MM.1S (cell line): ENCODE results near the gene CC2D2A.

ENCODE experiments used
- DNase-seq: peaks from one replicate; pipeline ENCODE4 v3.0.0-alpha.2; 2015
- H2AFZ ChIP-seq: fragments of 300-600 bp; sonication (generic); 2 replicates; pipeline ENCODE4 v1.6.0; 2016; ENCODE audit warnings: antibody characterized with exemption, low read length
- H3F3A ChIP-seq: fragments of 300-600 bp; sonication (generic); 2 replicates; pipeline ENCODE4 v1.6.1; 2016; ENCODE audit warnings: mild to moderate bottlenecking, antibody characterized with exemption, low read length, moderate library complexity, mixed read lengths; ENCODE audit not compliant: insufficient read depth
- H3K27ac ChIP-seq: fragments of 300-600 bp; sonication (generic); 2 replicates; pipeline ENCODE4 v1.5.1; 2016; ENCODE audit warnings: mild to moderate bottlenecking, low read length
- H3K27me3 ChIP-seq: fragments of 300-600 bp; sonication (generic); replicated peaks from 2 replicates; pipeline ENCODE4 v1.6.0; 2016; ENCODE audit warnings: low read length; ENCODE audit not compliant: insufficient read depth
- H3K36me3 ChIP-seq: fragments of 300-600 bp; sonication (generic); replicated peaks from 2 replicates; pipeline ENCODE4 v1.6.1; 2016; ENCODE audit warnings: mild to moderate bottlenecking, low read length, mixed read lengths; ENCODE audit not compliant: insufficient read depth
- H3K4me1 ChIP-seq: fragments of 300-600 bp; sonication (generic); 2 replicates; pipeline ENCODE4 v1.6.1; 2016; ENCODE audit warnings: low read length, mixed read lengths
- H3K4me2 ChIP-seq: fragments of 300-600 bp; sonication (generic); 2 replicates; pipeline ENCODE4 v1.6.0; 2016; ENCODE audit warnings: low read depth, low read length
- H3K4me3 ChIP-seq: fragments of 300-600 bp; sonication (generic); 2 replicates; pipeline ENCODE4 v1.5.1; 2016; ENCODE audit warnings: low read length, mixed read lengths
- H3K79me2 ChIP-seq: fragments of 300-600 bp; sonication (generic); 2 replicates; pipeline ENCODE4 v1.6.1; 2016; ENCODE audit warnings: mixed run types, low read length, mixed read lengths
- H3K9ac ChIP-seq: fragments of 300-600 bp; sonication (generic); 2 replicates; pipeline ENCODE4 v1.6.1; 2016; ENCODE audit warnings: low read length, mixed read lengths
- H3K9me2 ChIP-seq: fragments of 300-600 bp; sonication (generic); replicated peaks from 2 replicates; pipeline ENCODE4 v1.6.1; 2016; ENCODE audit warnings: mild to moderate bottlenecking, low read length, mixed read lengths; ENCODE audit not compliant: insufficient read depth
- H3K9me3 ChIP-seq: fragments of 300-600 bp; sonication (generic); replicated peaks from 2 replicates; pipeline ENCODE4 v1.6.1; 2016; ENCODE audit warnings: mild to moderate bottlenecking, low read length, mixed read lengths; ENCODE audit not compliant: insufficient read depth
- H4K20me1 ChIP-seq: fragments of 300-600 bp; sonication (generic); 2 replicates; pipeline ENCODE4 v1.6.1; 2016; ENCODE audit warnings: mild to moderate bottlenecking, low read length, moderate library complexity, mixed read lengths; ENCODE audit not compliant: insufficient read depth
- CTCF ChIP-seq: fragments of 300-600 bp; sonication (generic); IDR thresholded peaks from 2 replicates; pipeline ENCODE4 v1.5.1; 2016; ENCODE audit warnings: antibody characterized with exemption, low read length, mixed read lengths
- EZH2 ChIP-seq: fragments of 300-600 bp; sonication (generic); optimal IDR thresholded peaks from 2 replicates; pipeline ENCODE3; 2017; ENCODE audit warnings: low read depth, mild to moderate bottlenecking, antibody characterized with exemption, low read length, mixed read lengths
- EZH2phosphoT487 ChIP-seq: fragments of 300-600 bp; sonication (generic); IDR thresholded peaks from 2 replicates; pipeline ENCODE4 v1.6.1; 2018; ENCODE audit warnings: antibody characterized with exemption, low read length

CC2D2A gene

GRCh38 chr4:15587649-15588048 lies 118.0 kb downstream of the CC2D2A start:
- no peak overlapping the region for H3K4me3 ChIP-seq
- no peaks in the 10 kb centered on the region for H3K36me3 ChIP-seq
- H3K27me3 ChIP-seq: no peaks in the 10 kb centered on the region
- no peak overlapping the region for H3K9ac ChIP-seq
- no peaks in the 10 kb centered on the region for H3K79me2 ChIP-seq
- H3K9me3 ChIP-seq: no peaks in the 10 kb centered on the region
- H3K4me1 ChIP-seq: no peaks in the 10 kb centered on the region
- H3K4me2 ChIP-seq: no peak overlapping the region
- H4K20me1 ChIP-seq: no peaks in the 10 kb centered on the region
- no peaks in the 10 kb centered on the region for H3F3A ChIP-seq
- no peaks in the 10 kb centered on the region for H3K9me2 ChIP-seq
- no peak overlapping the region for H2AFZ ChIP-seq
- no peak overlapping the region for H3K27ac ChIP-seq
- TF ChIP-seq EZH2: no peak
- TF ChIP-seq CTCF: no peak
- TF ChIP-seq EZH2phosphoT487: no peak
- DNase-seq: no peak

DNA sequence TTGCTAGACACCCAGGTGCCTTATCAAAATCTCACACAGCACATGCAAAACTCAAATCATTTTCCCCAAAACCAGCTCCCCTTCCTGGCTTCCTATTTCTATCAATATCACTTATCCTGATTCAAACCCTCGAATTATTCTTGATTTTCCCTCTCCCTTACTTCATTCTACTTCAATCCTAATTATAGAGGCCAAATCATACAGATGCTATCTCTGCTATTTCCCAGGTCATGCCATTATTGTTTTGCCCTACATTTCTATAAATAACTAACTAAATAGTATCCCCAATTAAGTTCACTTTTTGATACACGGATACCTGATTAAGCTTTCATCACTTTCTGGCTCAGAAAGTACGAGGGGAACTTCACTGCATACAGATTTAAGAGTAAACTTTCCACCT lies 123.1 kb downstream of the CC2D2A start:
- no peak overlapping the region for H3K9ac ChIP-seq
- no peak for TF ChIP-seq CTCF
- TF ChIP-seq EZH2phosphoT487: no peak
- no peak for TF ChIP-seq EZH2
- H3K79me2 ChIP-seq: no peaks in the 10 kb centered on the region
- H3K4me2 ChIP-seq: no peak overlapping the region
- no peak overlapping the region for H2AFZ ChIP-seq
- no peaks in the 10 kb centered on the region for H3F3A ChIP-seq
- H3K27me3 ChIP-seq: no peaks in the 10 kb centered on the region
- no peaks in the 10 kb centered on the region for H3K9me2 ChIP-seq
- no peaks in the 10 kb centered on the region for H3K4me1 ChIP-seq
- H4K20me1 ChIP-seq: no peaks in the 10 kb centered on the region
- H3K36me3 ChIP-seq: no peaks in the 10 kb centered on the region
- DNase-seq: no peak
- H3K4me3 ChIP-seq: no peak overlapping the region
- no peak overlapping the region for H3K27ac ChIP-seq
- no peaks in the 10 kb centered on the region for H3K9me3 ChIP-seq

GRCh38 chr4:15598644-15599043 lies 129.0 kb downstream of the CC2D2A start:
- Histone ChIP-seq H2AFZ (no peak overlapping the region), H3K27ac (no peak overlapping the region), H3K9me2 (no peaks in the 10 kb centered on the region), H3K9me3 (no peaks in the 10 kb centered on the region), H3K4me2 (no peak overlapping the region), H3K9ac (no peak overlapping the region), H3K4me1 (no peaks in the 10 kb centered on the region), H3K79me2 (no peaks in the 10 kb centered on the region), H3K27me3 (no peaks in the 10 kb centered on the region), H4K20me1 (no peaks in the 10 kb centered on the region), H3K36me3 (no peaks in the 10 kb centered on the region), H3F3A (no peaks in the 10 kb centered on the region), H3K4me3 (no peak overlapping the region)
- no peak for DNase-seq
- TF ChIP-seq CTCF: no peak

DNA sequence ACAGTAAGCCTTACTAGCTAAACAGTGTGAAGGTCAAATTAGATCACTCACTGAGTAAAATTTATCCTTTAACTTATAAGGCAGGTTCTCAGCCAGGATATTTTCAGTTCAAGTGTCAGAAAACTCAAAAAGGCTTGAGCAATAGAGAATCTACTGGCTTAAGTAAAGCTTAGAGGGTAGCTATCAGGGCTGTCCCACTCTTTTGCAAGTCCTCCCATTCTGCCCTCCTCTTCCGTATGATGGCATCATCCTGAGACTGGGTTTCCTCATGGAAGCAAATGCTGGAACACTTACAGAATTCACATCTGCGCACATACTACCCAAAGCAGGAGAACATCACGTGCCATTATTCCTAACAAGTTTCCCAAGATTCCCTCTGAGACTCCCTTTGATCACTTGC lies 130.5 kb downstream of the CC2D2A start:
- H3F3A ChIP-seq: no peaks in the 10 kb centered on the region
- no peaks in the 10 kb centered on the region for H4K20me1 ChIP-seq
- TF ChIP-seq EZH2phosphoT487 (no peak), CTCF (no peak), EZH2 (no peak)

More for the DNA sequence above, 130.5 kb downstream of the CC2D2A start:
- Histone ChIP-seq H3K36me3 (no peaks in the 10 kb centered on the region), H3K4me3 (no peak overlapping the region), H3K9ac (no peak overlapping the region), H3K4me2 (no peak overlapping the region), H3K9me3 (no peaks in the 10 kb centered on the region), H3K27ac (no peak overlapping the region), H2AFZ (no peak overlapping the region), H3K4me1 (no peaks in the 10 kb centered on the region), H3K79me2 (no peaks in the 10 kb centered on the region), H3K27me3 (no peaks in the 10 kb centered on the region), H3K9me2 (no peaks in the 10 kb centered on the region)
- no peak for DNase-seq
